ENCODE results near the gene HMCN2.
"Not testable (repeated sequence)": the region's sequence is repeated elsewhere in the genome, so short reads cannot be mapped to it uniquely, and the experiment has no call there.

HMCN2 gene

GRCh38 chr9:130396581-130396980, 131.0 kb downstream of the HMCN2 start:
- DNase-seq, result no peak

- no peak for DNase-seq
Measured at GRCh38 chr9:130398487-130399240, 133.1 kb downstream of the HMCN2 start.

GRCh38 chr9:130399768-130400167, 134.2 kb downstream of the HMCN2 start:
- no peak for DNase-seq

GRCh38 chr9:130400870-130401269, 135.3 kb downstream of the HMCN2 start:
- no peak for DNase-seq

- DNase-seq, result not testable (repeated sequence)
Measured at GRCh38 chr9:130401742-130402141, 136.2 kb downstream of the HMCN2 start.

GRCh38 chr9:130402243-130402642, 136.7 kb downstream of the HMCN2 start:
- DNase-seq, result no peak

GRCh38 chr9:130402645-130403440, 137.3 kb downstream of the HMCN2 start:
- DNase-seq, result no peak

GRCh38 chr9:130405657-130406257, 140.2 kb downstream of the HMCN2 start:
- no peak for DNase-seq

- DNase-seq, result no peak
Measured at GRCh38 chr9:130406278-130406895, 140.8 kb downstream of the HMCN2 start.

- no peak for DNase-seq
Measured at GRCh38 chr9:130407916-130408663, 142.5 kb downstream of the HMCN2 start.

GRCh38 chr9:130408669-130409068, 143.1 kb downstream of the HMCN2 start:
- no peak for DNase-seq

GRCh38 chr9:130409246-130409645, 143.7 kb downstream of the HMCN2 start:
- DNase-seq, result no peak

- no peak for DNase-seq
Measured at GRCh38 chr9:130410443-130410842, 144.9 kb downstream of the HMCN2 start.

- no peak for DNase-seq
Measured at GRCh38 chr9:130411566-130411915, 146.0 kb downstream of the HMCN2 start.

- DNase-seq, result no peak
Measured at GRCh38 chr9:130414081-130414731, 148.6 kb downstream of the HMCN2 start.

GRCh38 chr9:130414910-130415746, 149.6 kb downstream of the HMCN2 start:
- DNase-seq, result no peak

GRCh38 chr9:130417602-130418001, 152.0 kb downstream of the HMCN2 start:
- no peak for DNase-seq

GRCh38 chr9:130418776-130419175, 153.2 kb downstream of the HMCN2 start:
- no peak for DNase-seq

GRCh38 chr9:130419521-130420035, 154.0 kb downstream of the HMCN2 start:
- no peak for DNase-seq

GRCh38 chr9:130421154-130421801, 155.7 kb downstream of the HMCN2 start:
- DNase-seq, result no peak
